Nephron (organoid): ENCODE measurements around the gene SMIM44.

Experiments
- H3K27ac Mint-ChIP-seq, 3 experiments: 2 replicates each; pipeline ENCODE4 v1.8.0; 2020; ENCODE audit warnings: mixed read lengths in 3 of 3, mild to moderate bottlenecking in 2 of 3, moderate library complexity in 1 of 3
- H3K27me3 Mint-ChIP-seq: 2 replicates; pipeline ENCODE4 v1.8.0; 2021; ENCODE audit warnings: low read depth, mild to moderate bottlenecking, moderate library complexity, mixed read lengths
- H3K36me3 Mint-ChIP-seq: 2 replicates; pipeline ENCODE4 v1.8.0; 2020; ENCODE audit warnings: low read depth, mixed read lengths
- H3K4me1 Mint-ChIP-seq: 2 replicates; pipeline ENCODE4 v1.8.0; 2020; ENCODE audit warnings: mixed read lengths
- H3K4me3 Mint-ChIP-seq, 3 experiments: 2 replicates each; pipeline ENCODE4 v1.8.0; 2020; ENCODE audit warnings: mild to moderate bottlenecking in 3 of 3, mixed read lengths in 3 of 3, moderate library complexity in 2 of 3
- H3K9me3 Mint-ChIP-seq: 2 replicates; pipeline ENCODE4 v1.8.0; 2020; ENCODE audit warnings: mixed read lengths
- TF ChIP-seq, protein P1 (sequence below), 3 experiments: fragments of 200-600 bp; sonication (generic); IDR thresholded peaks; one replicate each; pipeline ENCODE4 v1.5.0; 2021; ENCODE audit warnings: antibody characterized with exemption in 3 of 3; ENCODE audit not compliant: unreplicated experiment in 3 of 3

SMIM44 gene

DNA sequence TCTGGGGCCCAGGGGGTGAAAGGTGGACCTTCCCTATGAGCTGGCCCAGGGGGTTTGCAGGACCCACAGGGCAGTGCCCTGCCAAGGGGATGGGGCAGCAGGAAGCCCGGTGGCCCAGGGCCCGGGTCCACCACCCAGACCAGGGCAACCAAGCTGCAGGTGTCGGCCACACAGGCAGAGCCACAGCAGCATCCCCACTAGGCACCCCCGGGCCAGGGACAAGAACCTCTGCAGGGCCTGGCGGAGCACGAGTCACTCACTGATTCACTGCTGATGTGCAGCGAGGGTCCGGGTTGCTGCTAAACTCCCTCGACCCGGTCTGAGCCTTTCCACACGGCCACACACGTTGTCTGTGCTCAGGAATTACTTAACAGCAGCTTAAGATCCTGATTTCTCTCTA lies 31.7 kb upstream of the SMIM44 start:
- TF ChIP-seq, protein P1, sequence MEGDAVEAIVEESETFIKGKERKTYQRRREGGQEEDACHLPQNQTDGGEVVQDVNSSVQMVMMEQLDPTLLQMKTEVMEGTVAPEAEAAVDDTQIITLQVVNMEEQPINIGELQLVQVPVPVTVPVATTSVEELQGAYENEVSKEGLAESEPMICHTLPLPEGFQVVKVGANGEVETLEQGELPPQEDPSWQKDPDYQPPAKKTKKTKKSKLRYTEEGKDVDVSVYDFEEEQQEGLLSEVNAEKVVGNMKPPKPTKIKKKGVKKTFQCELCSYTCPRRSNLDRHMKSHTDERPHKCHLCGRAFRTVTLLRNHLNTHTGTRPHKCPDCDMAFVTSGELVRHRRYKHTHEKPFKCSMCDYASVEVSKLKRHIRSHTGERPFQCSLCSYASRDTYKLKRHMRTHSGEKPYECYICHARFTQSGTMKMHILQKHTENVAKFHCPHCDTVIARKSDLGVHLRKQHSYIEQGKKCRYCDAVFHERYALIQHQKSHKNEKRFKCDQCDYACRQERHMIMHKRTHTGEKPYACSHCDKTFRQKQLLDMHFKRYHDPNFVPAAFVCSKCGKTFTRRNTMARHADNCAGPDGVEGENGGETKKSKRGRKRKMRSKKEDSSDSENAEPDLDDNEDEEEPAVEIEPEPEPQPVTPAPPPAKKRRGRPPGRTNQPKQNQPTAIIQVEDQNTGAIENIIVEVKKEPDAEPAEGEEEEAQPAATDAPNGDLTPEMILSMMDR (IDR thresholded peaks at IDR 0.05; ENCODE audit: unreplicated experiment in 3 of 3) = no peak
- Mint-ChIP-seq H3K27ac (no peak overlapping the region), H3K36me3 (peaks cover 6% of the 10 kb centered on the region), H3K4me3 (no peak overlapping the region), H3K9me3 (no peaks in the 10 kb centered on the region), H3K27me3 (no peaks in the 10 kb centered on the region), H3K4me1 (peaks cover 23% of the 10 kb centered on the region)

DNA sequence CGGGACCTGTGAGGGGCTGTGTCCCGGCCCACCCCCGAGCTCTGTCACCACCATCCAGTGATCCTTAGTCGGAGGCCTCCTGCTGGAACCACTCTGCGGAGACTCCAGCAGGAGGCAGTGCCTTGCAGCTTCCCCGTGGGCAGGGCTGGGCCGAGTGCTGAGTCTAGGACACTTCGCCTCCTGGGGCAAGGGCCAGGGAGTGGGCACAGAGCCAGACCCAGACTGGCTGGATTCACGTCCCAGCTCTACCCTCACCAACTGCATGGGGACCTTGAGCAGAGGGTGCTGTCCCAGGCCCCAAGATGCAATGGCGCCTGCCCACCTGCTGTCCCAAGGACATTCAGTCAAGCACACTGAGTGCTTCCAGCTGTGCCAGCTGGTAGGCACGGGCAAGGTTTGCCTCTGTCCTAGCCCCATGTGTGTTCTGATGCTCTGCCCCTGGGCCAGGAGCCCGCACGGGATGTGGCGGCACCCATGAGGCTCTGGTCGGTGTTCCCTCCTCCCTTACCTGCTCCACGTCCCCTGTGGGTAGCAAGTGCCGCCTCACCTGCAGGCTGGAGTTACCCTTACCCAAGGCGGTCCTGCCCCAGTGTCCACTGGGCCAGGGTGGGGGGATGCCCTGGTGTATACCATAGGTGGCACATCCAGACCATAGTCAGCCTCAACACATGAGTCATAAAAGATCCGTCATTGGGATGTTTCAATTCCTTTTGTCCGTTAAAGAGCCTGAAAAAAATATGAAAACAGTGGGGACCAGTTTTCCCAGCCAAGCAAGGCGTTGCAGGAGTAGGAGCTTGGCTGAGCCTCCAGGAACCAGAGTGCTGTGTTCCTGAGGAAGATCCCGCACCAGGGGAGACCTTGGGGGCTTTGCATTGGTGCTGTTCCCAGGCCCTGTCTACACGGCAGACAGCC lies 30.2 kb upstream of the SMIM44 start:
- Mint-ChIP-seq H3K27me3 (no peaks in the 10 kb centered on the region), H3K36me3 (peaks cover 17% of the 10 kb centered on the region), H3K4me1 (peaks cover 32% of the 10 kb centered on the region), H3K9me3 (no peaks in the 10 kb centered on the region), H3K4me3 (no peak overlapping the region), H3K27ac (no peak overlapping the region)
- TF ChIP-seq, protein P1 (IDR thresholded peaks at IDR 0.05; ENCODE audit: unreplicated experiment in 3 of 3) = no peak

DNA sequence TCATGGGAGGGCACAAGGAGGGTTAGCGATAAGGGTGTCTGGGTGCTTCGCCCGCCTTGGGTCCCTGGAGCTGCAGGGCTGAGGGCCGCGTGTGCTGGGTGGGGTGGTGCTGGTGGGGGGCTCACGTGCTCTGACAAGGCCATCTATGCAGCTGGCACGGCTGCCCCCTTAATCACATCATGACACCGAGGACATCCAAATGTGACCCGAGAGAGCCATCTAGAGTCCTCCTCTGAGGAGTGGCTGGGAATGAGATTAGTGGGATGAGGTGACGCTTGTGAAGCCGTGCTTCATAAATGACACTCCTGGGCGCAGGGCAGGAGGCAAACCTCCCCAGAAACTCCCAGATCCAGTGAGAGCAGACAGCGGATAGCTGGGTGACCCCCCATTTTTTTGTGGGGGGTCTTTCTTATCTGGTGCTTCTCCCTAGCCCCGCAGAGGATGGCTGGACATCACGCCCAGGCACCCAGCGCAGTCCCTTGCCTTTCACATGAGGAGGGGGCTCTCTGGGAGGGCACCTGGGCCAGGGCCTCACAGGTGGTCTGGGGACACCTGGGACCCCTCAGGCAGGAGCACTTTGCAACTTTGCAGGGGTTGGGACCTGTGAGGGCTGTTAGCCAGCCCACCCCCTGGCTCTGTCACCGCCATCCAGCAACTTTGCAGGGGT lies 29.5 kb upstream of the SMIM44 start:
- TF ChIP-seq, protein P1 (IDR thresholded peaks at IDR 0.05; ENCODE audit: unreplicated experiment in 3 of 3) = no peak
- Mint-ChIP-seq H3K4me1 (peaks cover 33% of the 10 kb centered on the region), H3K9me3 (no peaks in the 10 kb centered on the region), H3K27ac (no peak overlapping the region), H3K27me3 (no peaks in the 10 kb centered on the region), H3K4me3 (no peak overlapping the region), H3K36me3 (peaks cover 17% of the 10 kb centered on the region)

DNA sequence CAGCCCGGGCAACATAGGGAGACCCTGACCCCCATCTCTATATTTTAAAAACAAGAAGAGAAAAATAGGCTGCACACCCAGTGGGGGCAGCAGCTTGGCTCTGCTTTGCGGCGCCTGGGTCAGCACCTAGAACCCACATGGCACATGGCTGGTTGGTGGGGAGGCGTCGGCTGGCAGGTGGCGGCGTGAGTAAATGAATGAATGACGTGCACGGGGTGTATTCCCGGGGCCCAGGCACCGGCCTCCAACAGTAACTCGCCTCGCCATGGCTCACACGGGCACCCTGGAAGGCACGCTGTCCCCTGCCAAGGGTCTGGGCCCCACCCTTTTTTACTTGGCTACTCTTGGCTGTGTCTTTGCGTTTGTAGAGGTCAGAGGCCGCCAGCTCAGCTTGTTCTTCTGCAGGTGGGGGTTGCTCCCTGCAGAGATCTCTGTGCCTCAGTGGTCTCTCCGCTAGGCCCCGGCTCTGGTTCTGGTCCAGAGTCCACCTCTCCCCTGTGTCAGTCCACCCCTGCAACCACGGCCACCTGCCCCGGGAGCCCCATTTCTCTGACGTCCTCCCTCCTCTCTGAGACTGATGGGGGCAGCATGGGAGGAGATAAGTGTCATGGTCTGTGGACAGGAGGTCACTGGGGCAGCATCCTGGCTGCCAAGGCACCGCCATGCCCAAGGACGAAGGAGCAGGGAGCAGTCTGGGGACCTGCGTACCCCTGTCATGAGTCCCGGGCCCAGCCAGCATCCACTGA lies 28.4 kb upstream of the SMIM44 start:
- Mint-ChIP-seq H3K27me3 (no peaks in the 10 kb centered on the region), H3K27ac (no peak overlapping the region), H3K4me3 (no peak overlapping the region), H3K36me3 (peaks cover 17% of the 10 kb centered on the region), H3K4me1 (peaks cover 43% of the 10 kb centered on the region), H3K9me3 (no peaks in the 10 kb centered on the region)
- TF ChIP-seq, protein P1 (IDR thresholded peaks at IDR 0.05; ENCODE audit: unreplicated experiment in 3 of 3) = no peak

DNA sequence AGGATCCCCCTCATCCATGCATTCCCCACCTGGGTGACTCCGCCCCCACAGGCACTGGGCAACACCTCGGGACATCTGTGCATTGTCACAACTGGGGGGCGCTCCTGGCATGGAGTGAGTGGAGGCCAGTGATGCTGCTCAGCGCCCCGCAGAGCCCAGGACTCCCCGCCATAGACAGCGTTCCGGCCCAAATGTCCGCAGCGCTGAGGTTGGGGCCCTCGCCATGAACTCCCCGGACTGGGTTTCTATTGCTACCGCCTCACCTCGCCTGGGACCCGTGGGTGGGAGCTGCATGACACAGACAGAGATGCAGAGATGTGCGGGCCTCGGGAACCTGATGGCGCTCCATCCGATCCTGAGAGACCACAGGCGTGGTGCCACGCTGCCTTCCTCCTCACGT lies 27.5 kb upstream of the SMIM44 start:
- H3K4me3 Mint-ChIP-seq = no peak overlapping the region
- H3K4me1 Mint-ChIP-seq = peaks cover 39% of the 10 kb centered on the region
- H3K9me3 Mint-ChIP-seq = no peaks in the 10 kb centered on the region
- H3K27me3 Mint-ChIP-seq = no peaks in the 10 kb centered on the region
- no peak overlapping the region for H3K27ac Mint-ChIP-seq
- TF ChIP-seq, protein P1 (IDR thresholded peaks at IDR 0.05; ENCODE audit: unreplicated experiment in 3 of 3) = no peak
- H3K36me3 Mint-ChIP-seq = peaks cover 17% of the 10 kb centered on the region
